Keratinocyte (primary cell): Measurements from ENCODE around the gene METTL26.

Experiments
- EZH2 ChIP-seq: IDR thresholded peaks from one replicate; pipeline ENCODE4 v1.6.1; 2012; ENCODE audit warnings: inconsistent platforms, mild to moderate bottlenecking, low read length, moderate library complexity
- TF ChIP-seq, protein P1 (sequence below), 3 experiments: IDR thresholded peaks in 1 of 3; conservative IDR thresholded peaks in 1 of 3; optimal IDR thresholded peaks in 1 of 3; 2 replicates in 2 of 3; 3 replicates in 1 of 3; pipeline versions ENCODE3 to v1.5.1; 2011; ENCODE audit warnings: low read length in 3 of 3, mild to moderate bottlenecking in 3 of 3, moderate library complexity in 2 of 3, control low read depth in 1 of 3, inconsistent platforms in 1 of 3; ENCODE audit not compliant: insufficient read depth in 2 of 3; ENCODE audit errors: extremely low read depth in 1 of 3

DNA sequence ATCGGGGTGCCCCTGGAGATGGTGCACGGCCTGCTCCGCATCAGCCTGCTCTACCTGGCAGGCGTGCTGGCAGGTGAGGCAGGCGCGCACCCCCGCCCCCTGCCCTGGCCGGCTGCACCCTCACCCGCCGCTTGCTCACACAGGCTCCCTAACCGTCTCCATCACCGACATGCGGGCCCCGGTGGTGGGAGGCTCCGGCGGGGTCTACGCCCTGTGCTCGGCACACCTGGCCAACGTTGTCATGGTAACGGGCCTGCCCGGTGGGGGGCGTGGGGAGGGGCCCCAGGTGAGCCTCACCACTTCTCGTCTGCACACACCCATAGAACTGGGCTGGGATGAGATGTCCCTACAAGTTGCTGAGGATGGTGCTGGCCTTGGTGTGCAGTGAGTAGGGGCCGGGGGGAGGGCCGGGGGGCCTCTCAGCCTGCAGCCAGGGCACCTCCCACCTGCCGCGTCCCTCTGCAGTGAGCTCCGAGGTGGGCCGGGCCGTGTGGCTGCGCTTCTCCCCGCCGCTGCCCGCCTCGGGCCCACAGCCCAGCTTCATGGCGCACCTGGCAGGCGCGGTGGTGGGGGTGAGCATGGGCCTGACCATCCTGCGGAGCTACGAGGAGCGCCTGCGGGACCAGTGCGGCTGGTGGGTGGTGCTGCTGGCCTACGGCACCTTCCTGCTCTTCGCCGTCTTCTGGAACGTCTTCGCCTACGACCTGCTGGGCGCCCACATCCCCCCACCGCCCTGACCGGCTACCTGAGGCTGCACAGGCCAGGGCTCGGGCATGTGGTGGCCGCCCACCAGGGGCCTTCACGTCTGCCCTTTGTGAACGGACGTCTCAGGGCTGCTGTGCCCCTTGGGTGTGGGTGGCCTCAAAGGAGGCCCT is 41.4 kb upstream of the METTL26 start:
- TF ChIP-seq, protein P1, sequence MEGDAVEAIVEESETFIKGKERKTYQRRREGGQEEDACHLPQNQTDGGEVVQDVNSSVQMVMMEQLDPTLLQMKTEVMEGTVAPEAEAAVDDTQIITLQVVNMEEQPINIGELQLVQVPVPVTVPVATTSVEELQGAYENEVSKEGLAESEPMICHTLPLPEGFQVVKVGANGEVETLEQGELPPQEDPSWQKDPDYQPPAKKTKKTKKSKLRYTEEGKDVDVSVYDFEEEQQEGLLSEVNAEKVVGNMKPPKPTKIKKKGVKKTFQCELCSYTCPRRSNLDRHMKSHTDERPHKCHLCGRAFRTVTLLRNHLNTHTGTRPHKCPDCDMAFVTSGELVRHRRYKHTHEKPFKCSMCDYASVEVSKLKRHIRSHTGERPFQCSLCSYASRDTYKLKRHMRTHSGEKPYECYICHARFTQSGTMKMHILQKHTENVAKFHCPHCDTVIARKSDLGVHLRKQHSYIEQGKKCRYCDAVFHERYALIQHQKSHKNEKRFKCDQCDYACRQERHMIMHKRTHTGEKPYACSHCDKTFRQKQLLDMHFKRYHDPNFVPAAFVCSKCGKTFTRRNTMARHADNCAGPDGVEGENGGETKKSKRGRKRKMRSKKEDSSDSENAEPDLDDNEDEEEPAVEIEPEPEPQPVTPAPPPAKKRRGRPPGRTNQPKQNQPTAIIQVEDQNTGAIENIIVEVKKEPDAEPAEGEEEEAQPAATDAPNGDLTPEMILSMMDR (optimal IDR thresholded peaks at IDR 0.05 in 1 of 3, IDR thresholded peaks at IDR 0.05 in 1 of 3, conservative IDR thresholded peaks at IDR 0.05 in 1 of 3; ENCODE audit: extremely low read depth in 1 of 3, insufficient read depth in 2 of 3, low read length in 3 of 3), result no peak
- TF ChIP-seq EZH2, result no peak
